Measurements from ENCODE around the gene CARD10. TPM values are rescaled to one million over a fixed set of nuclear protein-coding genes. Genes with fewer than 3 reads are reported as not detected.

CARD10 gene
- total RNA-seq, 3 donors from 2014 or later: 0.26 to 0.35 TPM; not detected in 1

DNA sequence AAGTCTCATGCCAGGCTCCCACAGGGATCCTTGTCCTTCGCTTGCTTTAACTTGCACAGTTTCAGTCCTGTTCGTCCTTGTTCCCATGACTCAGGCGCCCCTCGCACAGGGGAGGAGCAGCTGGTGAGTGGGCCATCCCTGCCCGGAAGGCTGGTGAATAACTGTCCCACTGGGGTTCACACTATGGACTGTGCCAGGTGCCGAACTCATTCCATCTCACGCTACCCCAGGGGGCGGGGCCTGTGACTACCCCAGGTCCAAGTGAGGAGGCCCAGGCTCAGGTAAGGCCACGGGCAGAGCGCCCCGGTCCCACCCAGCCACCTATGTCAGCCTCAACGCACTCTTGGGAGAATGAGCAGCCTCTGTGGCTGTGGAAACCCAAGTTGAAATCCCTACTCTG lies 7.2 kb upstream of the CARD10 start:
- peaks cover 24% of the 10 kb centered on the region for H3K27me3 Mint-ChIP-seq (ENCODE audit: low read depth)
- no peak overlapping the region for H3K4me3 Mint-ChIP-seq
- ATAC-seq (no peak), DNase-seq (no peak)
- no peaks in the 10 kb centered on the region for H3K36me3 Mint-ChIP-seq (ENCODE audit: insufficient read depth)
- no peaks in the 10 kb centered on the region for H3K9me3 Mint-ChIP-seq
- peaks cover 6% of the 10 kb centered on the region for H3K4me1 Mint-ChIP-seq (ENCODE audit: low read depth)

DNA sequence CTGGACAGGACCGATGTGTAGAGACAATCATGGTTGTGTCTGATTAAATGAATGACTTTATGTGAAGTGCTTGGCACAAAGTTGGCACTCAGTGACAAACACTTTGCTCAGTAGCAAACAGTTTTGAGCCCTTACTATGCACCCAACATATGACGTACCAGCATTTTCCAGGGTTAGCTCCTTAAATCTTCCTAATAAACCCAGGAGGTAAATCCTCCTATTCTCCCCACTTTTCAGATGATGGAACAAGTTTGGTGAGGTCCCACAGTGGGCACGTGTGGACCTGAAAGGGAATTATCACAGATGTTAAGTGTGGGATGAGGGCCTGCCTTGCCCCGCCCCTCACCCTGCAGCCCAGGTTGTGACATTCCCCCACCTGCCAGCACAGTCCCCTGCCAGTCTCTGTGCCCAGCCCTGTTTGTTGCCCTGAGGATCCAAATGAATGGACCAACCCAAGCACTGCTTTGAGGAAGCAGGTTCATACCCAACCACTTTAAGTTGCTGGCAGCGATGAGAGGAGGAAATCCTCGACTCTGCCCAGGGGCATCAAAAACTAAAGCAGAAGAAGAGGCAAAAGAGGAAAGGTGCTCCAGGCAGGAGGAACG lies 6.6 kb upstream of the CARD10 start:
- Mint-ChIP-seq H3K36me3 (ENCODE audit: insufficient read depth) (no peaks in the 10 kb centered on the region), H3K27me3 (ENCODE audit: low read depth) (peaks cover 29% of the 10 kb centered on the region), H3K9me3 (no peaks in the 10 kb centered on the region), H3K4me1 (ENCODE audit: low read depth) (peaks cover 6% of the 10 kb centered on the region), H3K4me3 (no peak overlapping the region)
- no peak for ATAC-seq
- DNase-seq: no peak

DNA sequence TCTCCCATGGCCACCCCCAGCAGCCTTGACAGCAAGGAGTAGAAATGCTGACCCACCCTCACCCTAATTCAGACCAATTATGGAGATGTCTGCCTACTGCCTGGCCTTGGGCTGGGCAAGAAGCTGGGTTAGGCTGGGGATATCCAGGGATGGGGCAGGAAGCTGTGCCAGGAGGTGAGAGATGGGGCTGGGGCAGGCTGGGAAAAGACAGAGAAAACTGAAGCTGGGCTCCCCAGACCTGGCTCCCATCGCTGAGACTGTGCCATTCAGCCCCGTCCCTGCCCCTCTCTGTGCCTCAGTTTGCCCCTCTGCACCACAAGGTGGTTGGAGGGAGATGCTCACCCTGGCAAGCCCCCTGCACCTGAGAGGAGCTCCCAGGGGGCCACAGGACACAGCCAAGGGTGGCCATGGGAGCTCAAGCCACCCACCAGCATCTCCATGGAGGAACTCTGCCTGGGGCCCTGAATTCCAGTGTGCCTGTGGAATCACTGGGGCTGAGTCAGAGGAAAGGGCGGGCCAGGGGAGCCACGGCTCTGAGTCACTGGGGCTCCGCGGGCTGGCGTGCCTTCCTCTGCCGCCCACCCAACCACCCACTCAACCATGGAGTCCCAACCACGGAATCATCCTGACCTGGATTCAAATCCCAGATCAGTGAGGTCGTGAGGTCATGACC lies 6.0 kb upstream of the CARD10 start:
- Mint-ChIP-seq H3K9me3 (no peaks in the 10 kb centered on the region), H3K36me3 (ENCODE audit: insufficient read depth) (no peaks in the 10 kb centered on the region), H3K4me3 (no peak overlapping the region), H3K4me1 (ENCODE audit: low read depth) (peaks cover 6% of the 10 kb centered on the region), H3K27me3 (ENCODE audit: low read depth) (peaks cover 31% of the 10 kb centered on the region)
- DNase-seq: peak; percentile 28
- peak in 1 of 2 donors; percentile 48 for ATAC-seq

DNA sequence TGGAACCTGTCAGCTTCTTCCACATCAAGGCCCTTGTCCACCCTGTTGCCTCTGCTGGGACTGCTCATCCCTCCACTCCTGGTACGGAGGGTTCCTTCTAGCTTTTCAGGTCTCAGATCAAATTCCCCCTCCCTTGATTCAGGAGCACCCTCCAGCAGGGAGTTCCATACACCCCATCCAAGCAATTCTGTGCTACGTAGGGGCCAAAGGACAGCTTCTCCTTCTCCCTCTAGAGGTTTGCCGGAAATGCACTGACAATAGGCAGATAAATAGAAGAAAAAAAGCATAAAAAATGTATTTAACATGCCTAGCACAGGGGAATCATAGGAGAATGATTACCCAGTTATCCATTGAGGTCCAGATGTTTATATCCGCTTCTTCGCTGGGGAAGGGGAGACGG lies 3.3 kb upstream of the CARD10 start:
- peaks cover 8% of the 10 kb centered on the region for H3K4me1 Mint-ChIP-seq (ENCODE audit: low read depth)
- H3K4me3 Mint-ChIP-seq: no peak overlapping the region
- H3K36me3 Mint-ChIP-seq (ENCODE audit: insufficient read depth): no peaks in the 10 kb centered on the region
- H3K27me3 Mint-ChIP-seq (ENCODE audit: low read depth): peaks cover 43% of the 10 kb centered on the region
- no peaks in the 10 kb centered on the region for H3K9me3 Mint-ChIP-seq
- no peak for DNase-seq
- ATAC-seq: no peak

DNA sequence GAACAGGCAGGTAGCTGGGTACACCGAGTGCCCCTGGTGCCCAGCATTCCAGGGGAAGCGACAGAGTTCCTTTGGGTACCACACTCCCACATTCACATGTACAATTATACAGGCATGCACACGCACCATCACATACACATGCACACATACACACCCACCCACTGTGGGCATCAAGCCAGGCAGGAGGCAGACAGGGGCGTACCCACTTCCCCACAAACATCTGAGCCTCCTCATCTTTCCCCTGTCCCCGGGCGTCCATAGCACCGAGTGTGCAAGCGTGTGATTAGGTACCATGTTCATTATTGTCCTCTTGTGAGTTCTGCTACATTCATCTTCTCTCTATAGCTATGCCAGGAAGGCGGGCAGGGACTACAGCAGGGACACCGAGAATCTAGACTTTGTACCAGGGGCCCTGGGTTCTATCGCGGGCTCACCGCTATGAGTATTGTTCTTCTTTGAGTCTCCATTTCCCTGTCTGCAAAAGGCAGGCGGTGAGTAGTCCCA lies 2.1 kb upstream of the CARD10 start:
- ATAC-seq (no peak), DNase-seq (no peak)
- H3K36me3 Mint-ChIP-seq (ENCODE audit: insufficient read depth): no peaks in the 10 kb centered on the region
- H3K4me1 Mint-ChIP-seq (ENCODE audit: low read depth): peaks cover 8% of the 10 kb centered on the region
- no peak overlapping the region for H3K4me3 Mint-ChIP-seq
- H3K9me3 Mint-ChIP-seq: no peaks in the 10 kb centered on the region
- H3K27me3 Mint-ChIP-seq (ENCODE audit: low read depth): peaks cover 45% of the 10 kb centered on the region

DNA sequence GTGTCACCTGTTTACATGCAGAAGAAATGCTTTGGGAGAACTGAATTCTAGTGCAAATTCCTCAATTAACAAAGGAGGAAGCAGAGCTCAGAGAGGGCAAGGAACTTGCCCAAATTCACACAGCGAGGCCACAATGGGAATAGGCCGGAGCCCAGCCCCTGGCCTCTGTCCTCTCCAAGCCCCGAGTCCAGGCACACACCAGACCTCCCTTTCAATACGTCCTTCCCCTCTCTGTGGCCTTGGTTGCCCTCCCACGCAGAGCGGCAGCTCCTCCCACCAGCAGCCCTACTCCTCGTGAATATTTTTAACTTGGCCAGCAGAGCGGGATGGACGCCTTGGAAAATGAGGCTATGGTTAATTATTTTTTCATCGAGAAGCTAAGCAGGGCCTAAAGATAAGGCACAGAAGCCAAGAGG lies 1.6 kb upstream of the CARD10 start:
- no peak for ATAC-seq
- H3K27me3 Mint-ChIP-seq (ENCODE audit: low read depth): peaks cover 42% of the 10 kb centered on the region
- peaks cover 8% of the 10 kb centered on the region for H3K4me1 Mint-ChIP-seq (ENCODE audit: low read depth)
- no peaks in the 10 kb centered on the region for H3K36me3 Mint-ChIP-seq (ENCODE audit: insufficient read depth)
- no peaks in the 10 kb centered on the region for H3K9me3 Mint-ChIP-seq
- DNase-seq: no peak
- no peak overlapping the region for H3K4me3 Mint-ChIP-seq

DNA sequence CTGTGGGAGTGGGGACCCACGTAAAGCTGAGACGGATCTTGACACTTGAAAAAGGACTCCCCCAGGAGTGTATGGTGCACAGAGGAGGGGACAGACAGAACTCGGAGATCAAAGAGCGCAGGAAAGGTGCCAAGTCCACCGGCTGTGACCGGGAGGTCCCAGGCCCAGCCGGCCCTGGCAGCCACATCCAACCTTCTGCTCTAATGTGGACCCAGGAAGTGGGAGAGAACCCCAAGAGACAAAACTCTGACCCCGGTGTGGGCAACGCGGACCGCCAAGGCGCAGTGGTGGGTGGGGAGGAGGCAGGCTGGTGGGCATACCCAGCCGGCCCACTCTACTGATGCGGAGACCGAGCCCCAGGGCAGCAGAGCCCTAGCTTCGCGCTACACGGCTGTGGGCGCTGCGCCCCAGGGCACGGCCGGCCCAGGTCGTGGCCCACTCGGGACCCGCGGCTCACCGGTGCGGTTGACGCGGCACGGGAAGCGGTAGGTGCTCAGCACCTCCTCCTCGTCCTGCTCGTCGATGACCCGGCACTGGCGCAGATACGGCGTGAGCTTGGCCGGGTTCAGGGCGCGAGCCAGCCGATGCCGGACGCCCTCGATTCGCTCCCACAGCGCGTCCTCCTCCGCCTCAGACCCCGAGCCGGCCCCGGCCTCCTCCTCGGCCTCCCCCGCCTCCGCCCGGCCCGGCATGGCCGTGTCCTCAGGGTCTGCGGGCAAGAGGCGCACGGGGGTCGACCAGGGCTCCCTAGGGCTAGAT lies 527 bp downstream of the CARD10 start:
- Mint-ChIP-seq H3K9me3 (no peaks in the 10 kb centered on the region), H3K4me1 (ENCODE audit: low read depth) (peaks cover 8% of the 10 kb centered on the region), H3K27me3 (ENCODE audit: low read depth) (peaks cover 38% of the 10 kb centered on the region), H3K4me3 (peak overlapping the region; percentile 67), H3K36me3 (ENCODE audit: insufficient read depth) (no peaks in the 10 kb centered on the region)
- ATAC-seq (peak; percentile 28 to 58), DNase-seq (no peak)

DNA sequence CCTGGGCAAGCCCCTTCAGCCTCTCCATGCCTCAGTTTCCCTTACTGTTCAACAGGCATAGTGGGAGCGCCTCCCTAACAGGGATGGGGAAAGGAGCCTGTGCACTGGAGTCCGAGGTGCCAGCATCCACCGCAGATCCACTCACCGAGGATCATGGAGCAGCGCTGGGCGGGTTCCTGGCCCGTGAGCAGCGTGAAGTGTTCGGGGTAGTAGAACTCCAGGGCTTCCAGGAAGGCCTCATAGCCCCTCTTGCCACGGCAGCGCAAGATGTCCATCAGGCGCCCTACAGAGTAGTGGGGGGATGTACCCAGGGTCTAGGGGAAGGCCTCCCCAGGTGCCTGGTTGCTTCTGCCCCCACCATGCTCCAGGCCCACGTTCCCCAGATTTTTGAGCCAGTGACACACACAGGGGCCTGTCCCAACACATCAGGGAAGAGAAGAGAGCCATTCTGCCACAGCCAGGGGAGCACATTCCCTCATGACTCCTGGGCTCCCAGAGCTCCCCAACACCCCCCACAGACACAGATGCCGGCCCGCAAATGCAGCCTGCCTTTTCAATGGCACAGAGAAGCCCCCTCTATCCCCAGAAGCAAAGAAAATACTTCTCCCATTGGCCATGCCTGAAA lies 1.3 kb downstream of the CARD10 start:
- H3K4me3 Mint-ChIP-seq: peak overlapping the region; percentile 67
- no peaks in the 10 kb centered on the region for H3K36me3 Mint-ChIP-seq (ENCODE audit: insufficient read depth)
- peaks cover 8% of the 10 kb centered on the region for H3K4me1 Mint-ChIP-seq (ENCODE audit: low read depth)
- DNase-seq: no peak
- ATAC-seq: no peak
- no peaks in the 10 kb centered on the region for H3K9me3 Mint-ChIP-seq
- peaks cover 38% of the 10 kb centered on the region for H3K27me3 Mint-ChIP-seq (ENCODE audit: low read depth)

DNA sequence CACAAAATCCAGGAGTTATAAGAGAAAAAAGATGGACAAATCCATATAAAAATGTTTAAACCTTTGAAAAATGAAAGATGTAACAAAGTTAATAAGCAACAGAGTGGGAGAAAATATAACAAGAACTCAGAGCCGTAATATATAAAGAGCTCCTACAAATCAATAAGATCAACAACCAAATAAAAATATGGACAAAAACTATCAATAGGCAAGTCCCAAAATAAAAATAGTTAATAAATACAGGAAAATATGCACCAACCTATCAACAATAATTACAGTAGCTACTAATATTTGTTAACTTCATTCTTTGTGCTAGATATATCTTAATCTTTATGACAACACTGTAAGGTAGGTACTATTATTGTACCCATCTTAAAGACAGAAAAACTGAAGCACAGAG lies 2.8 kb downstream of the CARD10 start:
- peaks cover 8% of the 10 kb centered on the region for H3K4me1 Mint-ChIP-seq (ENCODE audit: low read depth)
- peaks cover 28% of the 10 kb centered on the region for H3K27me3 Mint-ChIP-seq (ENCODE audit: low read depth)
- DNase-seq (no peak), ATAC-seq (no peak)
- H3K9me3 Mint-ChIP-seq: no peaks in the 10 kb centered on the region
- H3K36me3 Mint-ChIP-seq (ENCODE audit: insufficient read depth): no peaks in the 10 kb centered on the region
- no peak overlapping the region for H3K4me3 Mint-ChIP-seq

DNA sequence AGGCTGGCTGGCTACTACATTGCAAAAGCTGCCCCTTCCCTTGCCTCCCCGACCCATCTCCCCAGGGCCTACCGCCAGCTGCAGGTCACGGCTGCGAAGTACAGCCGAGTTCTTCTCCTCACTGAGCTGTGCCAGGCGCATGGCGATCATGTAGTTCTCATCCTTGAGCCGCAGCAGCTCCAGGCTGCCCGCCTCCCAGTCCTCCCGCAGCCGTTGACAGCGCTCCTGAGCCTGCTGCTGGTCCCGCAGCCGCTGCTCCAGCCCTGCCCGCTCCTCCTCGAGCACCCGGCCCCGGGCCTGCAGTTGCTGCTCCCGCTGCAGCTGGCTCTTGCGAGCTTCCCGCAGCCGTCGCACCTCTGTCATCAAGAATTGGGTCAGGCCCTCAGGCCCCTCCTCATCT lies 3.3 kb downstream of the CARD10 start:
- peaks cover 8% of the 10 kb centered on the region for H3K4me1 Mint-ChIP-seq (ENCODE audit: low read depth)
- no peak overlapping the region for H3K4me3 Mint-ChIP-seq
- H3K27me3 Mint-ChIP-seq (ENCODE audit: low read depth): peaks cover 22% of the 10 kb centered on the region
- ATAC-seq: no peak
- H3K36me3 Mint-ChIP-seq (ENCODE audit: insufficient read depth): no peaks in the 10 kb centered on the region
- no peak for DNase-seq
- no peaks in the 10 kb centered on the region for H3K9me3 Mint-ChIP-seq

DNA sequence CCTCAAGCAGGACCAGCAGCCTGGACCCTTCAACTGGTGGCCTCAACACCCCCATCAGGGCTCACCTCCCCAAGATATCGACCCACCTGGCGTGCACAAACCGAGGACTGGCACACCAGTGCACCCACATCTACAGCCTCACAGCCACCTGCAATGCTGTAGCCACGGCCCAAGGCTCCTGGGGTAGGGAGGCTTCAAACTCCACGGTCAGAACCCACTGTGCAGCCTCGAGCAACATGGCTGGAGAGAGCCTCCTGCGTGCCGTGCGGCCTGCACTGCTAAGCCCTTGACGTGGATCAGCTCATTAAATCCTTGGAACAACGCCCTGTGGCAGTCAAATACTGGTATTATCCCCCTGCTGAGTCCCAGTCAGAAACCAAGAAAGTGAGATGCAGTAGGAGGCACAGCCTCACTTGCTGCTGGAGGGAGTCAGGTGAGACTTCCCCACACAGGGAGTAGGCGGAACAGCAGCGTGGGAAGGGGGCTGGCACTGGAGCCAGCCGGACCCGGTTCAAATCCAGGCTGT lies 4.6 kb downstream of the CARD10 start:
- DNase-seq: no peak
- Mint-ChIP-seq H3K4me3 (no peak overlapping the region), H3K9me3 (no peaks in the 10 kb centered on the region)

DNA sequence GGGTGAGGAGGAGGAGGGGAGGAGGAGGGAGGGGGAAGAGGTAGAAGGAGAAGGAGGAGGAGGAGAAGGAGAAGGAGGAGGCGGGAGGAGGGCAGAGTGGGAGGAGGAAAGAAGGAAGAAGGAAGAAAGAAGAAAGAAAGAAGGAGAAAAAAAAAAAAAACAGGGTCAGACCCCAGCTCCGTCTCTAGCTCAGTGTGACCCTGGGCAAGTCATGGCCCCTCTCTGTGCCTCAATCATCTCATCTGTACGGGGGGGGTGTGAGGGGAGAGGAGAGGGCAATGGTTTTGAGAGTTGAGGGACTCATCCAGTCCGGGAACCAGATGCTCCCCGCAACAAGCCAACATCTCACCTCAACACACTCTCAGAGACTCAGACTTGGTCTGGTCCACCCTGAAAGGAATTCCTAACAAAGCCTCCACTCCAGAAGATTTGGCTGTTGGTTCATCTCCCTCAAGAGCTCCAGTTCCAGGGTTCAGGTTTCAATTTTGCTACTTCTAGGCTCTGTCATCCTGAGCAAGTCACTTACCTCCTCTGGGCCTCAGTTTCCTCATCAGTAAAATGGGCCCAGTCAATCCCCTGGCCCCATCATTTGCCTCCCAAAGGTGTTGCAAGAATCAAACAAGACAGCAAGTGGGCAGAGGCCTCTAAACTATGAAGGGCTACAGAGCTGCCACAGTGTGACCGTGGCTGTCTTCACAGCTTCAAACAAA lies 7.7 kb downstream of the CARD10 start:
- DNase-seq (no peak), ATAC-seq (no peak)
- Mint-ChIP-seq H3K27me3 (ENCODE audit: low read depth) (peaks cover 4% of the 10 kb centered on the region), H3K4me3 (no peak overlapping the region), H3K4me1 (ENCODE audit: low read depth) (no peaks in the 10 kb centered on the region), H3K9me3 (no peaks in the 10 kb centered on the region), H3K36me3 (ENCODE audit: insufficient read depth) (no peaks in the 10 kb centered on the region)

More for the DNA sequence above, 4.6 kb downstream of the CARD10 start:
- Mint-ChIP-seq H3K27me3 (ENCODE audit: low read depth) (peaks cover 14% of the 10 kb centered on the region), H3K4me1 (ENCODE audit: low read depth) (peaks cover 6% of the 10 kb centered on the region), H3K36me3 (ENCODE audit: insufficient read depth) (no peaks in the 10 kb centered on the region)
- no peak for ATAC-seq

DNA sequence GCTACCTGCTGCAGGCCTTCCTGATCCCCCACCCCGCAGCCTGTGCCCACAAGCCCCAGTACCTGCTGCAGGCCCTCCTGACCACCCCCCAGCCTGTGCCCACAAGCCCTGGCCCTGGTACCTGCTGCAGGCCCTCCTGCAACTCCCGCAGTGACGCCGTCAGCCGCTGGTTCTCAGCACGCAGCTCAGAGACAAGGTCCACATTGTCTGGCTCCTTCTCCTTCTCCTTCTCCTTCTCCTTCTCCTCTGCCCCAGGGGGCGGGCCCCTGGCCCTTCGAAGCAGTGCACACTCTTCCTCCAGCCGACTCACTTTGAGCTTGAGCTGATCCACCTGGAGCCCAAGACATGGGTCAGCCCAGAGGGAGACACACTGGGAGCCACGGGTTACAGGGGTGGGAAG lies 9.1 kb downstream of the CARD10 start:
- ATAC-seq (no peak), DNase-seq (no peak)
- Mint-ChIP-seq H3K4me1 (ENCODE audit: low read depth) (no peaks in the 10 kb centered on the region), H3K9me3 (no peaks in the 10 kb centered on the region), H3K36me3 (ENCODE audit: insufficient read depth) (no peaks in the 10 kb centered on the region), H3K4me3 (no peak overlapping the region), H3K27me3 (ENCODE audit: low read depth) (peaks cover 4% of the 10 kb centered on the region)

Data from activated T-cell treated with anti-CD3 and anti-CD28 coated beads, Interleukin-2, amount 50 U/mL, for 4 hours (primary cell).